HG03025 (cell line): Measurements from ENCODE around the gene ELAPOR1.

Source experiments
- ATAC-seq: cut with Tn5 transposase; IDR thresholded peaks from one replicate; pipeline ENCODE4 v1.9.1; 2021; ENCODE audit warnings: mild to moderate bottlenecking, moderate library complexity; ENCODE audit not compliant: unreplicated experiment, low FRiP score

ELAPOR1 gene

GRCh38 chr1:109095631-109096030 lies 18.3 kb upstream of the ELAPOR1 start:
- no peak for ATAC-seq

- no peak for ATAC-seq
Measured at GRCh38 chr1:109096120-109096519, 17.8 kb upstream of the ELAPOR1 start.

- peak; percentile 86 for ATAC-seq
Measured at GRCh38 chr1:109099938-109100773, 13.8 kb upstream of the ELAPOR1 start.

- ATAC-seq, result no peak
Measured at GRCh38 chr1:109104364-109105151, 9.4 kb upstream of the ELAPOR1 start.

- ATAC-seq, result no peak
Measured at GRCh38 chr1:109105881-109106280, 8.0 kb upstream of the ELAPOR1 start.

DNA sequence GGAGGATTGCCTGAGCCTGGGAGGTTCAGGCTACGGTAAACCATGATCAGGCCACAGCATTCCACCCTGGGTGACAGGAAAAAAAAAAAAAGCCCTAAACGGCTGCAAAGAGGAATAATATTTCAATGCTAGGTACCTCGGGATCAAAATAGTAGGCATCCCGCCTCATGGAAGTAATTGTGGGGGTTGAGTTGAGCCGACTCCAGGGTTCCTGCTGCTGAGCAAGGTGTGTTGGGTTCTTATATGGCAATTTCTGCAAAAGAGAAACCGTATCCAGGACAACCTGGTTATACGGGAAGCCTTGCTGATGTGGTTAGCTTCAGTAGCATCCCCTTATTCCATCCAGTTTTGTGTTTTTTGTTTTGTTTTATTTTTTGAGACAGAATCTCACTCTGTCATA lies 6.1 kb upstream of the ELAPOR1 start:
- ATAC-seq, result no peak

- no peak for ATAC-seq
Measured at GRCh38 chr1:109109906-109110305, 4.0 kb upstream of the ELAPOR1 start.

- no peak for ATAC-seq
Measured at GRCh38 chr1:109111386-109112055, 2.4 kb upstream of the ELAPOR1 start.

DNA sequence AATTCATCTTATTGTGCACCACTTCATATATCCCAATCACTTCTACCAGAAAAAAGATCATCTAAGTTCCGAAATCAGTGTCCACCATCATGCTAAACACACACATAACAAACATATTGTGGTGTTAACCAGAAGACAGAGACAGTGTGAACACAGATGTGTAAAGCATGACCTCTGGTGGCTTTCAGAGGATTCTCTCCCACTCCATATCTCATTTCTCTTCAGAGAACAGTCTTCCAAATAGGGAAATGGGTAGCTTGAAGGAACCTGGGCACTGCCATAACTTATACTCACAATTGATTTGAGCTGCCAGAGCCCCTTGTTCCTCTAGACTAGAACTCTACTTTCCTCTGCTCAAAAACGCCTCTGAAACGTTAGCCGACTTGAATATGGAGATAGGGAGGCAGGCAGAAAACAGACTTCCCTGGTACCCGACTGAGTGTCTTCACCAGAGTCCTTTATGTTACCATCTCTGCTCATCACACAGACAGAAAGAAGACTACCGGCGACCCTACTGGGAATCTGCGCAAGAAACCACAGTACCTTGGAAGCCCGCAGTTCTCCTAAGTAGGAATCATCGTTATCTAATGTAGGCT lies 1.8 kb upstream of the ELAPOR1 start:
- ATAC-seq, result no peak

GRCh38 chr1:109112652-109113285 lies 1.1 kb upstream of the ELAPOR1 start:
- no peak for ATAC-seq

GRCh38 chr1:109114342-109114674 lies 393 bp downstream of the ELAPOR1 start:
- ATAC-seq, result no peak

GRCh38 chr1:109115685-109116084 lies 1.8 kb downstream of the ELAPOR1 start:
- no peak for ATAC-seq

DNA sequence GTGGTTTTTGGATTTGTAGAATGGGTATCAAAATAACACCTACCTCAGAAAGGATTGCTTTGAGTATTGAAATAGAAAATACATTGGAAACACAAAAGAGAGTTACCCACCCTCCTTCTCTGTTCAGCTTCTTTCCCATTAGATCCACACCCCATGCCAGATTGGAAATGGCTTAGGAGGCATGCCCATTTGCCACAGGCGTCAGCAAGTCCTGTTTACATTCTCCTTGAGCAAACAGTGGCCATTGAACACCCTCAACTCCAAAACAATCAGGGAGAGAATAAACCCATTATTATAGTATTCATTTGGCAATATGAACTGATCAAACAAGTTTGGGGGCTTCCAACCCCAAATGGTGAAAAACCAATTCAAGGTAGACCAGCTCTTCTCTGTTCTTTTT lies 2.4 kb downstream of the ELAPOR1 start:
- ATAC-seq, result no peak

- ATAC-seq, result no peak
Measured at GRCh38 chr1:109118089-109118488, 4.2 kb downstream of the ELAPOR1 start.

DNA sequence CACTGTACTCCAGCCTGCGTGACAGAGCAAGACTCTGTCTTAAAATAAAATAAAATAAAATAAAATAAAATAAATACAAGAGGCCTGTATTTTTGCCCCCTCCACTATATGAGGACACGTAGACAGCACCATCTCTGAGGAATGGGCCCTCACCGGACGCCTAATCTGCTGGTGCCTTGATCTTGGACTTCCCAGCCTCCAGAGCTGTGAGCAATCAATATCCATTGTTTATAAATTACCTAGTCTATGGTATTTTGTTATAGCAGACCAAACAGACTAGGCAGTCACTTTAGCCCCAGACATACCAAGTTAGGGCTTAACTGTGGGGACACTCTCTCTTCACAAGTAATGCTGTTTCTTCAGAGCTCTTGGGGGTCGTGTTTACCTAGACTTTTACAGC lies 6.4 kb downstream of the ELAPOR1 start:
- no peak for ATAC-seq

DNA sequence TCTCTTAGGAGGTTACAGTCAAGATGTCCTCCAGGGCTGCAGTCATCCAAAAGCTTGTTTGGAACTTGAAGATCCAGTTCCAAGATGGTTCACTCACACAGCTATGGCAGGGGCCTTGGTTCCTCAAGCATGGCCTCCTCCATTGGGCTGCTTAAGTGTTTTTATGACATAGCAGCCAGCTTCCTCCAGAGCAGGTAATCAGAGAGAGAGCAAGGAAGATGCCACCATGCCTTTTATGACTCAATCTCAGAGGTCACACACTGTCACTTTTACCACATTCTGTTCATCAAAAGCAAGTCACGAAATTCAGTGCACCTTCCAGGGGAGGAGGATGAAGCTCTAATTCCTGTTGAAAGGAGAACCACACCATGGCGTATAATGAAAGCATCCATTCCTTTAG lies 17.1 kb downstream of the ELAPOR1 start:
- no peak for ATAC-seq

DNA sequence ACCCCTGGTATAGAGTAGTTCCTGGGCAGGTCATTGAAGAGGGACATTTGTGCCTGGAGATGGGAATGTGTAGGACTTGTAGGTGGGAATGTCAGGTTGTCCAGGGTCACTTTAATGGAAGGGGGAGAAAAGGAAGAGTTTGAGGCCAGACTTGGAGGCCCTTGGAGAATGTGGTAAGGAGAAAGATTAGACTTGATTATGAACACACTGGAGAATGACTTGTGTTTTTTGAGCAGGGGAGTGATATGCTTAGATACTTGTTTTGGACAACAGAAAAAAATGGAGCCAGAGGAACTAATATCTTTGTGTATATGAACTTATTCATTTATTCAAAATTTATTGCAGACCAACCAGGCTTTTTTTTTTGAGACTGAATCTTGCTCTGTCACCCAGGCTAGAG lies 17.9 kb downstream of the ELAPOR1 start:
- ATAC-seq, result no peak

GRCh38 chr1:109133002-109133706 lies 19.2 kb downstream of the ELAPOR1 start:
- ATAC-seq, result no peak

DNA sequence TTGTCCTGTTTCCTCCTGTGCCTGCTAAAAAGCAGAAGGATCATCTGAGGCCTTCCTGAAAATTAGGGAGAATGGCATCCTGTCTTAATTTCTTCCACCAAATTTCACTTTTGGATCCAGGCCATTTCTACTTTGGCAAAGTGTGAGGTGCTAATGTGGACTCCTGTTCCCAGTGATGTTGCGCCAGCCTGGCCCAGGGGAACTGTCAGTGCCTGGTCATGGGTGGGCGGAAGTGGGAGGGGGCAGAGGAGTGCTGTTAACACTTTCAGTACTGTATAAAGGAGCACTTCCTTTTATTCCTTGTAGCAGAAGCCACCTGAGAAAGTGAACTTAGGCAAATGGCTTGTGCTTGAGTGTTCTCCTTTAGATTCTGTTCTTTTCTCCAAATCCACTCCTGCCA lies 19.9 kb downstream of the ELAPOR1 start:
- ATAC-seq, result no peak

GRCh38 chr1:109134423-109134822 lies 20.5 kb downstream of the ELAPOR1 start:
- no peak for ATAC-seq
